Gastroesophageal sphincter (tissue), 4 donors: ENCODE results near the gene MGLL. TPM values are rescaled to one million over a fixed set of nuclear protein-coding genes. Genes with fewer than 3 reads are reported as not detected.

Experiments
- ATAC-seq: fragments of 150-250 bp; one replicate; pipeline ENCODE4 v1.9.1; 2016; ENCODE audit warnings: mild to moderate bottlenecking, moderate library complexity
- H3K27ac ChIP-seq, 4 donors: fragments of 200-600 bp; sonication (generic) in 3 of 4; 1 replicate in 3 of 4; 2 replicates in 1 of 4; pipeline ENCODE4 v1.5.1; 2016 to 2019
- H3K27me3 ChIP-seq: fragments of 200-600 bp; sonication (generic); one replicate; pipeline ENCODE4 v1.5.1; 2019
- H3K36me3 ChIP-seq, 2 donors: fragments of 200-600 bp; sonication (generic); one replicate each; pipeline ENCODE4 v1.5.1; 2019; ENCODE audit warnings: control low read depth in 1 of 2
- H3K4me1 ChIP-seq, 3 donors: fragments of 200-600 bp; sonication (generic); 1 replicate in 2 of 3; 2 replicates in 1 of 3; pipeline ENCODE4 v1.5.1; 2016 to 2019; ENCODE audit warnings: control low read depth in 2 of 3
- H3K4me3 ChIP-seq, 2 donors: fragments of 200-600 bp; sonication (generic); one replicate each; pipeline ENCODE4 v1.5.1; 2019; ENCODE audit warnings: mild to moderate bottlenecking in 1 of 2, moderate library complexity in 1 of 2
- H3K9me3 ChIP-seq, 3 donors: fragments of 200-600 bp; sonication (generic); one replicate each; pipeline ENCODE4 v1.5.1; 2017 to 2019; ENCODE audit warnings: control low read depth in 2 of 3
- EP300 ChIP-seq: sonication (generic); formaldehyde crosslinking; IDR thresholded peaks from one replicate; pipeline ENCODE4 v1.6.1; 2017; ENCODE audit warnings: antibody characterized with exemption, mild to moderate bottlenecking
- POLR2A ChIP-seq, 2 donors: fragments of 450-650 bp; IDR thresholded peaks; one replicate each; pipeline ENCODE4 v1.6.1; 2017; ENCODE audit warnings: antibody characterized with exemption in 2 of 2, mild to moderate bottlenecking in 2 of 2, moderate library complexity in 1 of 2
- POLR2AphosphoS5 ChIP-seq: sonication (generic); formaldehyde crosslinking; IDR thresholded peaks from one replicate; pipeline ENCODE4 v1.6.1; 2017; ENCODE audit warnings: antibody characterized with exemption
- WGBS, 2 donors: methylation state at CpG; one replicate each; pipeline ENCODE4 v1.1.5; 2018; ENCODE audit warnings: low coverage in 1 of 2; 5-methylcytosine and 5-hydroxymethylcytosine counted together
- total RNA-seq, 4 donors: library from RNA; depleted of rRNA; stranded (reverse); fragments of >200 nt; gene quantifications; one replicate each; pipeline ENCODE4 v1.1.0, GENCODE V29; 2016
- TF ChIP-seq, protein P1 (sequence below), 4 experiments: fragments of 200-600 bp in 2 of 4; fragments of 450-650 bp in 2 of 4; sonication (generic) in 1 of 4; IDR thresholded peaks; one replicate each; pipeline ENCODE4 v1.5.1; 2017 to 2019; ENCODE audit warnings: antibody characterized with exemption in 4 of 4, mild to moderate bottlenecking in 2 of 4, moderate library complexity in 2 of 4

The MGLL gene
- total RNA-seq, 4 donors from 2014 or later, result 39.2 to 171 (median 55.8) TPM

DNA sequence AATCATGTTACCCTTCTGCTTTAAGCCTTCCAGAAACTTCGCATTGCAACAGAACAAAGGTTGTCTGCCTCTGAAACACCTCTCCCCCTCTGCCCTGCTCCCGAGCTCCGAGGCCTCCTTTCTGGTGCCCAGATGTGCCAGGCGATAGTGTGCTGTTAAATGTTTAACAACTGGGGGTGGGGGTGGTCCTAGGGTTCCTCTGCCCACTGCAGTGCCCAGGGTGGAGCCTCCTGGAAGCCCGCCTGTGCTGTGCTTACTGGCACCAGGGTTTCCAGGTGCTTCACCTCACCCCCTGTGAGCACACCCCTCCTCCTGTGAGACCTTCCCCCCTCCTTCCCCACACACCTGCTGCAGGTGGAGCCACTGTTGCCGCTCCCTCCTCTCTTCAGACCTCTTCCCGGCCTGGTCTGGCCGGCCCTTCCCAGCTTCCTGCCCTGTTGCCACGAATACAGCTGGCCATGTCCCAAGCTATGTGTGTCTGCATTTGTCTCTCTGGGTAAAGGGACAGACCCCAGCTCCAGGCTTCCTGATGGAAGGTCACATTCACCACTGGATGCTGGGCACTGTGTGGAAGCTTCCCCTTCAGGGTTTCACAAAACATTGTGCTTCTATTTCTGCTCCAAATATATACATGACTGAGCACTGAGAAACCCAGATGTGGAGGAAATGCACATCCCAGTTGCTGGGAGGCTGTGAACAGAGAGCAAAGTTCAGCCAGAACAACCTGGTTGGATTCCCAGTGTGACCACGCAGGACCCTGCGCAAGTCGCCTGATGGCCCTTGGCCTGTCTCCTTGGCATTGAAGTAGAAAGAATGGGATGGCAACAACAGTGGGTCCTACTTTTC, 37.2 kb downstream of the MGLL start:
- Histone ChIP-seq H3K4me1 (peaks cover 5 to 89% (median 55%) of the 10 kb centered on the region in 3 donors), H3K27me3 (no peaks in the 10 kb centered on the region), H3K9me3 (no peaks in the 10 kb centered on the region), H3K4me3 (no peak overlapping the region), H3K36me3 (no peaks in the 10 kb centered on the region), H3K27ac (peak overlapping the region in 3 of 4 donors; percentile 83 to 88 (median 84))
- ATAC-seq, result no peak
- TF ChIP-seq, protein P1, sequence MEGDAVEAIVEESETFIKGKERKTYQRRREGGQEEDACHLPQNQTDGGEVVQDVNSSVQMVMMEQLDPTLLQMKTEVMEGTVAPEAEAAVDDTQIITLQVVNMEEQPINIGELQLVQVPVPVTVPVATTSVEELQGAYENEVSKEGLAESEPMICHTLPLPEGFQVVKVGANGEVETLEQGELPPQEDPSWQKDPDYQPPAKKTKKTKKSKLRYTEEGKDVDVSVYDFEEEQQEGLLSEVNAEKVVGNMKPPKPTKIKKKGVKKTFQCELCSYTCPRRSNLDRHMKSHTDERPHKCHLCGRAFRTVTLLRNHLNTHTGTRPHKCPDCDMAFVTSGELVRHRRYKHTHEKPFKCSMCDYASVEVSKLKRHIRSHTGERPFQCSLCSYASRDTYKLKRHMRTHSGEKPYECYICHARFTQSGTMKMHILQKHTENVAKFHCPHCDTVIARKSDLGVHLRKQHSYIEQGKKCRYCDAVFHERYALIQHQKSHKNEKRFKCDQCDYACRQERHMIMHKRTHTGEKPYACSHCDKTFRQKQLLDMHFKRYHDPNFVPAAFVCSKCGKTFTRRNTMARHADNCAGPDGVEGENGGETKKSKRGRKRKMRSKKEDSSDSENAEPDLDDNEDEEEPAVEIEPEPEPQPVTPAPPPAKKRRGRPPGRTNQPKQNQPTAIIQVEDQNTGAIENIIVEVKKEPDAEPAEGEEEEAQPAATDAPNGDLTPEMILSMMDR (IDR thresholded peaks at IDR 0.05), result no peak
- TF ChIP-seq EP300 (no peak), POLR2A (IDR thresholded peaks at IDR 0.05) (no peak), POLR2AphosphoS5 (no peak)
- WGBS, 2 donors, result 43 to 73% methylated on average over 3 to 6 of the region's 12 CpGs

DNA sequence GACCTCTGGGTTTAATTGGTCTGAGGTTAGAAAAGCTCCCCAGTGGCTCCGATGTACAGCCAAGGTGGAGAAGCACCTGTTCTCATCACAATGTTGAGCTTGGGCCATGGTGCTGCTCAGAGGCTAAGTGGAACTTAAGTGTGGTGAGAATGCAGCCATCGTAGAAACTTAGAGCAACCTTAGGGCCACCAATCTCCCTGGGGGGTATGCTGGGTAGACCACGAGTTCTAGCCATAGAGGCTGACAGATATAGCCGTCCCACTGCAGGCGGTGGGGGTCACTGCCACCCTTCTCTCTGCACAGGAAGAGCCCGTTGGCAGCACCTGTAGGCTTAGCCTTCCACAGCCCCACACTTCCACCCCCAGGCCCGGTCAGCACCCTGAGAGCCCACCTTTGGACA, 38.0 kb downstream of the MGLL start:
- H3K4me3 ChIP-seq, result no peak overlapping the region
- WGBS, 2 donors, result 95 to 100% methylated on average over 1 to 7 of the region's 7 CpGs
- no peaks in the 10 kb centered on the region for H3K9me3 ChIP-seq
- no peak for ATAC-seq
- no peaks in the 10 kb centered on the region for H3K36me3 ChIP-seq
- H3K27ac ChIP-seq, result peak overlapping the region in 3 of 4 donors; percentile 83 to 88 (median 84)
- TF ChIP-seq EP300 (no peak), POLR2A (IDR thresholded peaks at IDR 0.05) (no peak), POLR2AphosphoS5 (no peak)
- TF ChIP-seq, protein P1 (IDR thresholded peaks at IDR 0.05), result no peak
- H3K27me3 ChIP-seq, result no peaks in the 10 kb centered on the region
- H3K4me1 ChIP-seq, result peaks cover 5 to 89% (median 54%) of the 10 kb centered on the region in 3 donors

DNA sequence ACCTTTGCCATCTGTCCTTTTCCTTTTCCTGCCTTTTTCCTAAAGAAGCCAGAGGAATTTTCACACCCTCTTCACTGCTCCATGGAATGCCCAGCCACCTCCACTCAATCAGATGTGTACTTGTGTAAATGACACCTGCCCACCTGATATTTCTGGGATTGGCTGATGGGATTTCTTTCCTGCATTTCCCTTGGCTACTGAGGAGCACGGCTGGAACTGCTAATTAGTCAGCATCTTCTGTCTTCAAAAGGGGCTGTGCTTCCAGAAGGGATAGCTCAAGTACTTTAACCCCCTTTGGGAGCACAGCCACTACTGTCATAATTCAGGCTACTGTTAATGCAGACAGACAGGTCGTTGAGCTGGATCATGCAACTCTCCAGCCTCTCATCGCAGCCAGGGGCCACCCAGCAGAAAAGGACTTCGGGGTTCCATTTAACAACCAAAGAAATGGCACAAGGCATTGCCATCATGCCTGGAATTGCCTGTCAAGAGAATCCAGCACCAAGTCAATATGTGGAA, 38.6 kb downstream of the MGLL start:
- WGBS, 2 donors, result 86% methylated on average over 4 of the region's 4 CpGs; no CpG with 5 or more reads in 1 of the 2 donors
- Histone ChIP-seq H3K4me1 (peaks cover 5 to 89% (median 54%) of the 10 kb centered on the region in 3 donors), H3K27ac (peak overlapping the region in 2 of 4 donors; percentile 84 to 88), H3K9me3 (no peaks in the 10 kb centered on the region), H3K36me3 (no peaks in the 10 kb centered on the region), H3K4me3 (no peak overlapping the region), H3K27me3 (no peaks in the 10 kb centered on the region)
- TF ChIP-seq POLR2AphosphoS5, result no peak
- TF ChIP-seq POLR2A (IDR thresholded peaks at IDR 0.05), result no peak
- TF ChIP-seq, protein P1 (IDR thresholded peaks at IDR 0.05), result no peak
- TF ChIP-seq EP300, result no peak
- no peak for ATAC-seq

DNA sequence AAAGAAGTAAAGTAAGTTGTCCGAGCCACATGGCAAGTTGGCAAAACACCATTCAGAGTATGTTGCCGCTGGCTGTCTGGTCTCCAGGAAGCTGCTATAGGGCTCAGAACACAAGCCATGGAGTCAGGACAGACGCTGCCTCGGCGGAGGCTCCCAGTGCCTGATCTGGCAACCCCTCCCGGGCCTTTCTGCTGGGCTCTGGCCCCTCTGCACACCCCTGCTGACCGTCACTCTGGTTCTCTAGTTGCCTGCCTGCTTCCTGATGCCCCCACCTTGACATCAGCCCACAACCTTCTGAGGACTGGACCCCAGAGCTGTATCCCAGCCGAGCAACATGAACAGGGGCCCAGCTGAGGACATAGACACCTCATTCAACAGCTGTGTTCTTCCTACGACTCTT, 39.1 kb downstream of the MGLL start:
- H3K27me3 ChIP-seq, result no peaks in the 10 kb centered on the region
- no peaks in the 10 kb centered on the region for H3K36me3 ChIP-seq
- H3K4me3 ChIP-seq, result no peak overlapping the region
- no peaks in the 10 kb centered on the region for H3K9me3 ChIP-seq
- WGBS, 2 donors, result 94% methylated on average over 8 of the region's 9 CpGs; no CpG with 5 or more reads in 1 of the 2 donors
- no peak for TF ChIP-seq POLR2A (IDR thresholded peaks at IDR 0.05)
- TF ChIP-seq POLR2AphosphoS5, result no peak
- H3K4me1 ChIP-seq, result peaks cover 5 to 87% (median 50%) of the 10 kb centered on the region in 3 donors
- no peak for ATAC-seq
- H3K27ac ChIP-seq, result peak overlapping the region in 1 of 4 donors; percentile 88

DNA sequence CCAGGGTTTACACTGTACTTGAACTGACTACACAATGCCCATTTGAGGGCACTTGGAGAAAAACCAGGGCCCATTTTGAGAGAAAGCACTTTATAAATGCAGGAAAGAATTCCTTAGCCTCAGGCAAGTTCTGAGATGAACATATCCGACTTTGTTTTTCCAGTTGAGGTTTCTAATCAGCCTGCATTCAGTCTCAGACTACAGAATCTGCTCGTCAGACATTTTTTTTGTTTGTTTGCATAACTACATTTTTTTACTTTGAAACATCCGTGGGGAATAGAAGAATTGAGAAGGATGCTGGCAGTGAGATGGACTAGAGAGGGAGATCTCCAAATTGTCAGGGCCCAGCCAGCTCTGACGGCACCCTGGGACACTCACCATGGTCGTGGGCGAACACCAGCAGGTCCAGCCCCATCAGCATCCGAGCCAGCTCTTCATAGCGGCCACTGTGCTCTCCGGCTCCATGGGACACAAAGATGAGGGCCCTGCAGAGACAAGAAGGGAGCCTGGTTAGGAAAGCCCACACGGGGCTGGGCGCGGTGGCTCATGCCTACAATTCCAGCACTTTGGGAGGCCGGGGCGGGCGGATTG, 40.8 kb downstream of the MGLL start:
- no peaks in the 10 kb centered on the region for H3K27me3 ChIP-seq
- H3K27ac ChIP-seq, result peak overlapping the region in 3 of 4 donors; percentile 64 to 77 (median 73)
- no peak overlapping the region for H3K4me3 ChIP-seq
- no peaks in the 10 kb centered on the region for H3K9me3 ChIP-seq
- 10 to 58% methylated on average over 2 to 7 of the region's 15 CpGs for WGBS, 2 donors
- H3K4me1 ChIP-seq, result peaks cover 3 to 85% (median 35%) of the 10 kb centered on the region in 3 donors
- H3K36me3 ChIP-seq, result no peaks in the 10 kb centered on the region
- TF ChIP-seq, protein P1 (IDR thresholded peaks at IDR 0.05), result peak in 1 of 4 experiments; percentile 10
- TF ChIP-seq POLR2A (IDR thresholded peaks at IDR 0.05), result no peak
- peak; percentile 50 for ATAC-seq
